Loucy (cell line): ENCODE measurements around the gene CASQ2.

Experiments
- H2AFZ ChIP-seq: fragments of 200-600 bp; sonication (generic); 2 replicates; pipeline ENCODE4 v1.6.0; 2016; ENCODE audit warnings: antibody characterized with exemption, mild to moderate bottlenecking, low read length, moderate library complexity
- H3F3A ChIP-seq: fragments of 200-600 bp; 2 replicates; pipeline ENCODE4 v1.6.0; 2016; ENCODE audit warnings: antibody characterized with exemption, low read depth, mild to moderate bottlenecking
- H3K27me3 ChIP-seq: fragments of 200-600 bp; sonication (generic); 2 replicates; pipeline ENCODE4 v1.6.1; 2014; ENCODE audit warnings: low read length, mild to moderate bottlenecking; ENCODE audit not compliant: insufficient read depth, poor library complexity, severe bottlenecking
- H3K36me3 ChIP-seq: fragments of 200-600 bp; sonication (generic); 2 replicates; pipeline ENCODE4 v1.6.1; 2016; ENCODE audit warnings: low read length; ENCODE audit not compliant: insufficient read depth
- H3K4me1 ChIP-seq: fragments of 200-600 bp; sonication (generic); 2 replicates; pipeline ENCODE4 v1.5.1; 2014; ENCODE audit warnings: low read length, mild to moderate bottlenecking; ENCODE audit not compliant: insufficient read depth, poor library complexity, severe bottlenecking
- H3K4me2 ChIP-seq: fragments of 200-600 bp; sonication (generic); 2 replicates; pipeline ENCODE4 v1.6.0; 2014; ENCODE audit warnings: antibody characterized with exemption, low read length, low read depth, mild to moderate bottlenecking; ENCODE audit not compliant: poor library complexity, severe bottlenecking
- H3K4me3 ChIP-seq: fragments of 200-600 bp; sonication (generic); 2 replicates; pipeline ENCODE4 v1.5.1; 2014; ENCODE audit warnings: low read length, mild to moderate bottlenecking, mixed read lengths; ENCODE audit not compliant: poor library complexity, severe bottlenecking
- H3K79me2 ChIP-seq: fragments of 200-600 bp; sonication (generic); 2 replicates; pipeline ENCODE4 v1.6.1; 2014; ENCODE audit warnings: low read length; ENCODE audit not compliant: insufficient read depth
- H3K9ac ChIP-seq: fragments of 200-600 bp; sonication (generic); 2 replicates; pipeline ENCODE4 v1.6.0; 2014; ENCODE audit warnings: mild to moderate bottlenecking, low read depth, low read length, moderate library complexity; ENCODE audit not compliant: poor library complexity, severe bottlenecking
- H3K9me2 ChIP-seq: fragments of 200-600 bp; sonication (generic); replicated peaks from 2 replicates; pipeline ENCODE4 v1.6.1; 2016; ENCODE audit warnings: low read depth, low read length, mixed read lengths
- H3K9me3 ChIP-seq: fragments of 200-600 bp; sonication (generic); 2 replicates; pipeline ENCODE4 v1.6.1; 2014; ENCODE audit warnings: mild to moderate bottlenecking, antibody characterized with exemption, low read length, low read depth; ENCODE audit not compliant: insufficient read depth
- H4K20me1 ChIP-seq: fragments of 200-600 bp; sonication (generic); 2 replicates; pipeline ENCODE4 v1.6.0; 2014; ENCODE audit warnings: antibody characterized with exemption, low read length, mild to moderate bottlenecking; ENCODE audit not compliant: insufficient read depth, poor library complexity, severe bottlenecking
- CTCF ChIP-seq: fragments of 200-600 bp; sonication (generic); conservative IDR thresholded peaks from 2 replicates; pipeline ENCODE4 v1.5.1; 2014; ENCODE audit warnings: mild to moderate bottlenecking, antibody characterized with exemption, low read length
- EZH2phosphoT487 ChIP-seq: fragments of 200-600 bp; IDR thresholded peaks from 2 replicates; pipeline ENCODE4 v1.6.1; 2018; ENCODE audit warnings: antibody characterized with exemption, mild to moderate bottlenecking, moderate library complexity, borderline replicate concordance

The CASQ2 gene

GRCh38 chr1:115712911-115713609 is 55.5 kb downstream of the CASQ2 start:
- H3K4me2 ChIP-seq: no peak overlapping the region
- H2AFZ ChIP-seq: no peak overlapping the region
- no peaks in the 10 kb centered on the region for H3K79me2 ChIP-seq
- no peaks in the 10 kb centered on the region for H4K20me1 ChIP-seq
- H3K9me3 ChIP-seq: no peaks in the 10 kb centered on the region
- no peaks in the 10 kb centered on the region for H3K36me3 ChIP-seq
- no peaks in the 10 kb centered on the region for H3K9me2 ChIP-seq
- peaks cover 12% of the 10 kb centered on the region for H3K4me1 ChIP-seq
- TF ChIP-seq EZH2phosphoT487: no peak
- no peak for TF ChIP-seq CTCF
- no peak overlapping the region for H3K9ac ChIP-seq
- H3K4me3 ChIP-seq: no peak overlapping the region
- H3F3A ChIP-seq: no peaks in the 10 kb centered on the region
- H3K27me3 ChIP-seq: no peaks in the 10 kb centered on the region

GRCh38 chr1:115710859-115711624 is 57.5 kb downstream of the CASQ2 start:
- no peaks in the 10 kb centered on the region for H3K36me3 ChIP-seq
- H2AFZ ChIP-seq: peak overlapping the region; percentile 24; the same call in 1 of the 2 replicates
- H3K79me2 ChIP-seq: no peaks in the 10 kb centered on the region
- H3K4me3 ChIP-seq: no peak overlapping the region
- H3K4me1 ChIP-seq: peaks cover 14% of the 10 kb centered on the region
- no peaks in the 10 kb centered on the region for H3K27me3 ChIP-seq
- peak overlapping the region; percentile 4 for H3K9ac ChIP-seq
- H4K20me1 ChIP-seq: no peaks in the 10 kb centered on the region
- H3K9me2 ChIP-seq: no peaks in the 10 kb centered on the region
- H3F3A ChIP-seq: no peaks in the 10 kb centered on the region
- TF ChIP-seq CTCF (no peak), EZH2phosphoT487 (no peak)
- peak overlapping the region; percentile 8 for H3K4me2 ChIP-seq
- H3K9me3 ChIP-seq: no peaks in the 10 kb centered on the region

GRCh38 chr1:115706587-115707425 is 61.7 kb downstream of the CASQ2 start:
- TF ChIP-seq EZH2phosphoT487 (no peak), CTCF (peak; percentile 79)
- Histone ChIP-seq H3K9me2 (no peaks in the 10 kb centered on the region), H4K20me1 (no peaks in the 10 kb centered on the region), H3F3A (no peaks in the 10 kb centered on the region), H2AFZ (peak overlapping the region; percentile 65), H3K9ac (peak overlapping the region; percentile 10), H3K4me3 (no peak overlapping the region), H3K36me3 (no peaks in the 10 kb centered on the region), H3K4me1 (peaks cover 31% of the 10 kb centered on the region), H3K4me2 (no peak overlapping the region), H3K27me3 (no peaks in the 10 kb centered on the region), H3K79me2 (no peaks in the 10 kb centered on the region), H3K9me3 (no peaks in the 10 kb centered on the region)
